ENCODE measurements around the gene KLF6. TPM values are rescaled to one million over a fixed set of nuclear protein-coding genes. Genes with fewer than 3 reads are reported as not detected.

Gene KLF6
- total and polyA plus RNA-seq, 9 of the 15 experiments (the other 6 are each of a cell fraction or from before 2014, with no cell fraction given) = 3.2 to 23.9 (median 8.0) TPM

DNA sequence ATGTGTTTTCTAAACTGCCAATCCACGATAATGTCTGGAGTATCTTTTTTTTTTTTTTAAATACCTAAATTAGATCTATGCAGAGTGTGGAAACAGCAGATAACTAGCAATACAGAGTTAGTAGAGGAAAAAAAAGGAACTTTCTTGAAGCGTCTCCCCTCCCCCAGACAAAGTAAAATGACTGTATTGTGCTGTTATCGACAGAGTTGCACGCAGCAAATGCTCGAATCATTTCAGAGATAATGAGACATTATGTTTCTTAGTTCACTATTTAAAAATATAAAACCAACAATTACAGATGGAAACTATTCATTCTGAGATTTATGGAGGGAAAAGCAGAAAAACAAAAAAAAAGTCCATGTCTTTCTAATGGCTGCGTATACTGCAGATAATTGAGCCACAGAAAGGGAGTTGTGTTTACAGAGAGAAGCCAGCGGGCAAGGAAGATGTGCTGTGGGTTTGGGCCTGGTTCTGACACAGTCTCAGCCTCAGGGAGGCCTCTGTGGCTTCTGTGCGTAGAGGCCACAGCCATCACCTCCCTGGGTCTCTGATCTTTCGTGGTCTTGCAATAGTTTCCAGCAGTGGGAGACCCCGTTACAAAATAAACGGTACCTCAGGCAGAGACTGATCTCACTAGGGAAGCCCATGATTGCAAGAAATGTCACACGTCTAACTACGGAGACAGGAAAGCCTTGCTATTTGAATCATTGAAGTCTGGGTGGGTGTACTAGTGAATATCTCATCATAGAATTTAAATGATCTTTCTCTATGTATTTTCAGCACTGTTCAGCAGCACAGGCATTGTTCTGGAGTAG lies 19.1 kb upstream of the KLF6 start (continued):
- no peak for TF ChIP-seq MAFF (IDR thresholded peaks at IDR 0.05; ENCODE audit: low read length)
- no peak for TF ChIP-seq HOXB6 (CRISPR knock-in tag; IDR thresholded peaks at IDR 0.05; ENCODE audit: borderline replicate concordance)
- TF ChIP-seq E2F3 (CRISPR knock-in tag; IDR thresholded peaks at IDR 0.05) = no peak
- 0 out of 2 replicates have a peak, but pooled peaks have one; percentile 36 for TF ChIP-seq ZNF41 (CRISPR knock-in tag; conservative IDR thresholded peaks at IDR 0.05)
- TF ChIP-seq, protein P1, sequence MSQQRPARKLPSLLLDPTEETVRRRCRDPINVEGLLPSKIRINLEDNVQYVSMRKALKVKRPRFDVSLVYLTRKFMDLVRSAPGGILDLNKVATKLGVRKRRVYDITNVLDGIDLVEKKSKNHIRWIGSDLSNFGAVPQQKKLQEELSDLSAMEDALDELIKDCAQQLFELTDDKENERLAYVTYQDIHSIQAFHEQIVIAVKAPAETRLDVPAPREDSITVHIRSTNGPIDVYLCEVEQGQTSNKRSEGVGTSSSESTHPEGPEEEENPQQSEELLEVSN (IDR thresholded peaks at IDR 0.05; ENCODE audit: borderline replicate concordance in 1 of 2, extremely low read depth in 1 of 2, insufficient read depth in 1 of 2, insufficient read length in 1 of 2, low read depth in 1 of 2, low read length in 1 of 2, poor library complexity in 1 of 2, severe bottlenecking in 1 of 2) = no peak
- no peak for TF ChIP-seq ELF4 (CRISPR knock-in tag; IDR thresholded peaks at IDR 0.05)
- no peak for TF ChIP-seq ETV6 (IDR thresholded peaks at IDR 0.05; ENCODE audit: borderline replicate concordance in 1 of 2, low read depth in 2 of 2, low read length in 1 of 2)
- TF ChIP-seq ETV6 (CRISPR knock-in tag; IDR thresholded peaks at IDR 0.05; ENCODE audit: borderline replicate concordance) = no peak
- TF ChIP-seq FOXA3 (CRISPR knock-in tag; conservative IDR thresholded peaks at IDR 0.05 in 1 of 2, IDR thresholded peaks at IDR 0.05 in 1 of 2) = no peak; a peak in 1 of 4 replicates
- TF ChIP-seq, protein P2, sequence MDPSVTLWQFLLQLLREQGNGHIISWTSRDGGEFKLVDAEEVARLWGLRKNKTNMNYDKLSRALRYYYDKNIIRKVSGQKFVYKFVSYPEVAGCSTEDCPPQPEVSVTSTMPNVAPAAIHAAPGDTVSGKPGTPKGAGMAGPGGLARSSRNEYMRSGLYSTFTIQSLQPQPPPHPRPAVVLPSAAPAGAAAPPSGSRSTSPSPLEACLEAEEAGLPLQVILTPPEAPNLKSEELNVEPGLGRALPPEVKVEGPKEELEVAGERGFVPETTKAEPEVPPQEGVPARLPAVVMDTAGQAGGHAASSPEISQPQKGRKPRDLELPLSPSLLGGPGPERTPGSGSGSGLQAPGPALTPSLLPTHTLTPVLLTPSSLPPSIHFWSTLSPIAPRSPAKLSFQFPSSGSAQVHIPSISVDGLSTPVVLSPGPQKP (CRISPR knock-in tag; IDR thresholded peaks at IDR 0.05) = no peak
- TF ChIP-seq ZNF77 (CRISPR knock-in tag; IDR thresholded peaks at IDR 0.05) = no peak
- no peak for TF ChIP-seq BRCA1 (IDR thresholded peaks at IDR 0.05)
- TF ChIP-seq BRCA1 (CRISPR knock-in tag; IDR thresholded peaks at IDR 0.05) = no peak
- TF ChIP-seq, protein P3, sequence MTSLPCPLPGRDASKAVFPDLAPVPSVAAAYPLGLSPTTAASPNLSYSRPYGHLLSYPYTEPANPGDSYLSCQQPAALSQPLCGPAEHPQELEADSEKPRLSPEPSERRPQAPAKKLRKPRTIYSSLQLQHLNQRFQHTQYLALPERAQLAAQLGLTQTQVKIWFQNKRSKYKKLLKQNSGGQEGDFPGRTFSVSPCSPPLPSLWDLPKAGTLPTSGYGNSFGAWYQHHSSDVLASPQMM (CRISPR knock-in tag; IDR thresholded peaks at IDR 0.05) = no peak
- TF ChIP-seq SP2 (IDR thresholded peaks at IDR 0.05; ENCODE audit: extremely low read depth, low read depth, low read length, poor library complexity, severe bottlenecking) = no peak
- TF ChIP-seq POLR3G (IDR thresholded peaks at IDR 0.05; ENCODE audit: extremely low read depth, insufficient read length, insufficient replicate concordance) = no peak
- no peak for TF ChIP-seq ZNF232 (CRISPR knock-in tag; IDR thresholded peaks at IDR 0.05)
- TF ChIP-seq L3MBTL2 (IDR thresholded peaks at IDR 0.05) = no peak; the same call in 1 of the 2 replicates
- no peak for TF ChIP-seq CBX8 (IDR thresholded peaks at IDR 0.05; ENCODE audit: borderline replicate concordance, extremely low read depth, low read depth, low read length, poor library complexity, severe bottlenecking)
- 0 out of 2 replicates have a peak, but pooled peaks have one; percentile 43 for TF ChIP-seq RB1 (IDR thresholded peaks at IDR 0.05; ENCODE audit: low read depth)
- TF ChIP-seq KAT8 (IDR thresholded peaks at IDR 0.05; ENCODE audit: low read depth) = no peak
- TF ChIP-seq GABPB2 (CRISPR knock-in tag; conservative IDR thresholded peaks at IDR 0.05) = no peak
- TF ChIP-seq PML (IDR thresholded peaks at IDR 0.05; ENCODE audit: low read length) = peak; percentile 75; the same call in 1 of the 2 replicates
- no peak for TF ChIP-seq ZNF121 (CRISPR knock-in tag; conservative IDR thresholded peaks at IDR 0.05)
- no peak for TF ChIP-seq WHSC1 (IDR thresholded peaks at IDR 0.05; ENCODE audit: low read length)
- TF ChIP-seq CHCHD3 (CRISPR knock-in tag; IDR thresholded peaks at IDR 0.05) = no peak

All from K562 (cell line).